ENCODE results near the gene ZNF816. TPM values are rescaled to one million over a fixed set of nuclear protein-coding genes. Genes with fewer than 3 reads are reported as not detected.
"Not testable (repeated sequence)": the region's sequence is repeated elsewhere in the genome, so short reads cannot be mapped to it uniquely, and the experiment has no call there.

ZNF816 gene
- total RNA-seq, 1 donor from 2014 or later = 7.1 TPM

GRCh38 chr19:52936151-52936953 lies 26.3 kb downstream of the ZNF816 start:
- H3K9me3 ChIP-seq = no peaks in the 10 kb centered on the region
- H3K36me3 ChIP-seq = peaks cover 0 to 5% of the 10 kb centered on the region in 2 donors
- no peak overlapping the region for H3K4me3 ChIP-seq
- no peaks in the 10 kb centered on the region for H3K27me3 ChIP-seq
- intact Hi-C loops (cut with DNase I) = no loop called here
- H3K4me1 ChIP-seq = no peaks in the 10 kb centered on the region
- no peak overlapping the region for H3K27ac ChIP-seq
- no peak for TF ChIP-seq CTCF (IDR thresholded peaks at IDR 0.05)
- DNase-seq (ENCODE audit: low spot score in 2 of 2) = no peak

GRCh38 chr19:52935434-52935833 lies 27.2 kb downstream of the ZNF816 start:
- Histone ChIP-seq H3K27ac (no peak overlapping the region), H3K36me3 (peaks cover 0 to 5% of the 10 kb centered on the region in 2 donors), H3K9me3 (no peaks in the 10 kb centered on the region), H3K4me1 (no peaks in the 10 kb centered on the region), H3K4me3 (no peak overlapping the region), H3K27me3 (no peaks in the 10 kb centered on the region)
- DNase-seq (ENCODE audit: low spot score in 2 of 2) = no peak
- intact Hi-C loops (cut with DNase I) = no loop called here
- TF ChIP-seq CTCF (IDR thresholded peaks at IDR 0.05) = no peak

- peak overlapping the region; percentile 88 to 91 for H3K27ac ChIP-seq
- H3K36me3 ChIP-seq; DNase-seq (ENCODE audit: low spot score in 2 of 2); intact Hi-C loops (cut with DNase I); H3K27me3 ChIP-seq; H3K9me3 ChIP-seq; H3K4me1 ChIP-seq: not testable (repeated sequence)
- H3K4me3 ChIP-seq = peak overlapping the region in 1 of 2 donors; percentile 83
Measured at GRCh38 chr19:52924641-52925040, 38.0 kb downstream of the ZNF816 start.

- no peaks in the 10 kb centered on the region for H3K27me3 ChIP-seq
- H3K27ac ChIP-seq = peak overlapping the region; percentile 88 to 91
- no peak for TF ChIP-seq CTCF (IDR thresholded peaks at IDR 0.05)
- no peaks in the 10 kb centered on the region for H3K9me3 ChIP-seq
- peaks cover 7% of the 10 kb centered on the region in 2 donors for H3K36me3 ChIP-seq
- intact Hi-C loops (cut with DNase I) = loop anchor here (1.0 kb wide), 6 partner anchors 18 to 189 kb away; partner anchors contain the start of genes ZNF160, ZNF320 and ZNF611
- DNase-seq (ENCODE audit: low spot score in 2 of 2) = peak; percentile 42 to 80
- peak overlapping the region; percentile 79 to 83 for H3K4me3 ChIP-seq
- peaks cover 0 to 8% of the 10 kb centered on the region in 2 donors for H3K4me1 ChIP-seq
Measured at GRCh38 chr19:52923778-52924593, 38.7 kb downstream of the ZNF816 start.

GRCh38 chr19:52922841-52923777 lies 39.6 kb downstream of the ZNF816 start, which contains the start of gene ZNF888:
ZNF888 (minus strand) TSS chr19:52923428; CDS start chr19:52917873, 5,555 bp downstream.
- intact Hi-C loops (cut with DNase I) = loop anchor here (1.0 kb wide), 6 partner anchors 19 to 188 kb away; partner anchors contain the start of genes ZNF160, ZNF320 and ZNF611
- Histone ChIP-seq H3K27ac (peak within 1 kb of the TSS; percentile 88 to 91), H3K4me3 (peak within 1 kb of the TSS; percentile 79 to 83), H3K4me1 (peaks cover 0 to 8% of the 10 kb centered on the region in 2 donors), H3K9me3 (no peaks in the 10 kb centered on the region), H3K36me3 (peaks cover 3% of the 10 kb centered on the region in 2 donors), H3K27me3 (no peaks in the 10 kb centered on the region)
- no peak for TF ChIP-seq CTCF (IDR thresholded peaks at IDR 0.05)
- DNase-seq (ENCODE audit: low spot score in 2 of 2) = peak; percentile 70 to 96

Measured in ascending aorta (tissue), 2 donors.